IPS-15b (cell line): ENCODE measurements around the gene ZCCHC24.

Experiments used
- H3K27me3 ChIP-seq: one replicate; pipeline ENCODE4 v1.6.1; 2013; ENCODE audit warnings: low read length; ENCODE audit not compliant: control insufficient read depth, insufficient read depth
- H3K36me3 ChIP-seq: one replicate; pipeline ENCODE4 v1.6.1; 2013; ENCODE audit warnings: low read length; ENCODE audit not compliant: control insufficient read depth, insufficient read depth
- H3K4me1 ChIP-seq: one replicate; pipeline ENCODE4 v1.6.1; 2013; ENCODE audit warnings: mild to moderate bottlenecking, low read length; ENCODE audit not compliant: control insufficient read depth, insufficient read depth
- H3K4me3 ChIP-seq: one replicate; pipeline ENCODE4 v1.5.1; 2013; ENCODE audit warnings: low read depth, low read length
- H3K9ac ChIP-seq: one replicate; pipeline ENCODE4 v1.6.1; 2013; ENCODE audit warnings: low read depth, mild to moderate bottlenecking, low read length
- H3K9me3 ChIP-seq: one replicate; pipeline ENCODE4 v1.6.1; 2013; ENCODE audit warnings: mild to moderate bottlenecking, low read length; ENCODE audit not compliant: control insufficient read depth, insufficient read depth

ZCCHC24 gene

GRCh38 chr10:79361726-79362397 is 83.6 kb downstream of the ZCCHC24 start:
- H3K4me3 ChIP-seq = no peak overlapping the region
- H3K36me3 ChIP-seq = no peaks in the 10 kb centered on the region
- H3K9ac ChIP-seq = no peak overlapping the region
- H3K9me3 ChIP-seq = no peaks in the 10 kb centered on the region
- no peaks in the 10 kb centered on the region for H3K4me1 ChIP-seq
- H3K27me3 ChIP-seq = no peaks in the 10 kb centered on the region

- Histone ChIP-seq H3K4me1 (no peaks in the 10 kb centered on the region), H3K36me3 (no peaks in the 10 kb centered on the region), H3K27me3 (no peaks in the 10 kb centered on the region), H3K9ac (no peak overlapping the region), H3K9me3 (no peaks in the 10 kb centered on the region), H3K4me3 (no peak overlapping the region)
Measured at GRCh38 chr10:79360499-79361342, 84.7 kb downstream of the ZCCHC24 start.

GRCh38 chr10:79359816-79360498 is 85.5 kb downstream of the ZCCHC24 start:
- Histone ChIP-seq H3K4me3 (no peak overlapping the region), H3K9ac (no peak overlapping the region), H3K4me1 (no peaks in the 10 kb centered on the region), H3K36me3 (no peaks in the 10 kb centered on the region), H3K9me3 (no peaks in the 10 kb centered on the region), H3K27me3 (no peaks in the 10 kb centered on the region)

DNA sequence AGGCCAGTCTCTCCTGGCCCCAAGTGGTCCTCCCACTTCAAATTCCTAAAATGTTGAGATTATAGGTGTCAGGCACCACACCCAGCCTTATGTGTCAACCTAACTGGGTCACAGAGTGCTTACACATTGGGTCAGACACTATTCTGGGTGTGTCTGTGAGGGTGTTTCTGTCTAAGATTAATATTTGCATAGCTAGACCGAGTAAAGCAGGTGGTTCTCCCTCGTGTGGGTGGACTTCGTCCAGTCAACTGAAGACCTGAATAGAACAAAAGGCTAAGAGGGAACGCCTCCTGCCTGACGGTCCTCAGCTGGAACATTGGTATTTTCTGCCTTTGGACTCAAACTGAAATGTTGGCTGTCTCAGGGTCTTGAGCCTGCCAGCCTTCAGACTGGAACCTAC is 86.6 kb downstream of the ZCCHC24 start:
- H3K9me3 ChIP-seq = no peaks in the 10 kb centered on the region
- H3K27me3 ChIP-seq = no peaks in the 10 kb centered on the region
- peaks cover 2% of the 10 kb centered on the region for H3K36me3 ChIP-seq
- H3K4me1 ChIP-seq = no peaks in the 10 kb centered on the region
- no peak overlapping the region for H3K9ac ChIP-seq
- no peak overlapping the region for H3K4me3 ChIP-seq

GRCh38 chr10:79357180-79357579 is 88.2 kb downstream of the ZCCHC24 start:
- Histone ChIP-seq H3K9me3 (no peaks in the 10 kb centered on the region), H3K4me1 (no peaks in the 10 kb centered on the region), H3K4me3 (no peak overlapping the region), H3K9ac (no peak overlapping the region), H3K36me3 (peaks cover 13% of the 10 kb centered on the region), H3K27me3 (no peaks in the 10 kb centered on the region)

DNA sequence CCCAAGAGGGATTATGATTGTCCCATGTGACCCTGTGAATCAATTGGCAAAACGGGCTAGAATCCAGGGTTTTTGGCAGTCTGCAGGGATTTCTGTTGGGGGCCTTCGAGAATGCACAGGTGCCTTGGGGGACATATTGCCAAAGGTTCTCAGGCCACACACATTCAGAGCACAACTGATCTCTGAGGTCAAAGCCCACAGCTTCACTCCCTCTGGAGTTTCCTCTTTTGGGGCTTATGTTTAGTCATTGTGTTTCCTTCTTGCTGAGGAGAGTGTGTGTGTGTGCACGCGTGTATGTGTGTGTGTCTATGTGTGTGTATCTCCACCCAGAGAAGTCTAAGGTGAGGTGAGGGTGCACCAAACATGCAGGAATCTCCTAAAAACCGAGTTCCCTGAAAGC is 89.3 kb downstream of the ZCCHC24 start:
- no peaks in the 10 kb centered on the region for H3K27me3 ChIP-seq
- H3K9me3 ChIP-seq = no peaks in the 10 kb centered on the region
- no peaks in the 10 kb centered on the region for H3K4me1 ChIP-seq
- no peak overlapping the region for H3K4me3 ChIP-seq
- H3K9ac ChIP-seq = no peak overlapping the region
- peaks cover 22% of the 10 kb centered on the region for H3K36me3 ChIP-seq

GRCh38 chr10:79355420-79356017 is 89.9 kb downstream of the ZCCHC24 start:
- Histone ChIP-seq H3K27me3 (no peaks in the 10 kb centered on the region), H3K9ac (no peak overlapping the region), H3K4me3 (no peak overlapping the region), H3K4me1 (no peaks in the 10 kb centered on the region), H3K9me3 (no peaks in the 10 kb centered on the region), H3K36me3 (peaks cover 27% of the 10 kb centered on the region)

DNA sequence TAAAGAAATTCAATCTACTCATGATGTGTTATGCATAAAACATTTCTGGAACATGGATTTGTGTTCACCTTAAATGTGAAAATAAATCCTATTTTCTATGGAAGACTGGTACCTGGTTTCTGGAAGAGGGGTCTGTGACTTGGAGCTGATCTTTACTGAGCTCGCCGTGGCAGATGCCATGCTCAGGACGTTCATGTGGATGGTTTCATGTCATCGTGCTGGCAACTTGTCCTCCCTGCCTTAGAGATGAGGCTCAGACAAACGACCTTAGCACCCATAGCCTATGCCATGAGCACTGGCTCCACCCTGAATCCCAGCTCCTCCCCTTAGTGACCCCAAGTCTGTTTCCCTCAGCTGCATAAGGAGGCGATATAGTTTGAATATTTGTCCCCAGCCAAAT is 90.8 kb downstream of the ZCCHC24 start:
- H3K36me3 ChIP-seq = peaks cover 36% of the 10 kb centered on the region

DNA sequence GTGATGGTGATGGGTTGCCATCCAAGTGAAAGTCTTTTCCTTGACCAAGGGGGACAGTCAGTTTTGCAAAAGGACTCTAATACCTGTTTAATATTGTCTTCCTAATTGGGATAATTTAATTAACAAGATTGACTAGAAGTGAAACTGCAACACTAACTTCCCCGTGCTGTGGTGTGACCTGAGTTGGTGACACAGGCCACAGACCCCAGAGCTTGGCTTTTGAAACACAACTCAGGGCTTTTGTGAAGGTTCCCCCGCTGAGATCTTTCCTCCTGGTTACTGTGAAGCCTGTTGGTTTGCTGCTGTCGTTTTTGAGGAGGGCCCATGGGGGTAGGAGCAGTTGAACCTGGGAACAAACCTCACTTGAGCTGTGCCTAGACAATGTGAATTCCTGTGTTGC is 91.3 kb downstream of the ZCCHC24 start:
- H3K27me3 ChIP-seq = no peaks in the 10 kb centered on the region
- peaks cover 40% of the 10 kb centered on the region for H3K36me3 ChIP-seq
- H3K4me1 ChIP-seq = no peaks in the 10 kb centered on the region
- H3K4me3 ChIP-seq = no peak overlapping the region
- no peak overlapping the region for H3K9ac ChIP-seq
- no peaks in the 10 kb centered on the region for H3K9me3 ChIP-seq

More for the DNA sequence above, 90.8 kb downstream of the ZCCHC24 start:
- Histone ChIP-seq H3K4me1 (no peaks in the 10 kb centered on the region), H3K27me3 (no peaks in the 10 kb centered on the region), H3K9ac (no peak overlapping the region), H3K9me3 (no peaks in the 10 kb centered on the region), H3K4me3 (no peak overlapping the region)

DNA sequence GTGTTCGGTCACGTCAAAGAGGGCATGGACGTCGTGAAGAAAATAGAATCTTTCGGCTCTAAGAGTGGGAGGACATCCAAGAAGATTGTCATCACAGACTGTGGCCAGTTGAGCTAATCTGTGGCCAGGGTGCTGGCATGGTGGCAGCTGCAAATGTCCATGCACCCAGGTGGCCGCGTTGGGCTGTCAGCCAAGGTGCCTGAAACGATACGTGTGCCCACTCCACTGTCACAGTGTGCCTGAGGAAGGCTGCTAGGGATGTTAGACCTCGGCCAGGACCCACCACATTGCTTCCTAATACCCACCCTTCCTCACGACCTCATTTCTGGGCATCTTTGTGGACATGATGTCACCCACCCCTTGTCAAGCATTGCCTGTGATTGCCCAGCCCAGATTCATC is 91.7 kb downstream of the ZCCHC24 start:
- H3K36me3 ChIP-seq = peaks cover 42% of the 10 kb centered on the region
- no peak overlapping the region for H3K9ac ChIP-seq
- H3K9me3 ChIP-seq = no peaks in the 10 kb centered on the region
- no peak overlapping the region for H3K4me3 ChIP-seq
- H3K4me1 ChIP-seq = no peaks in the 10 kb centered on the region
- H3K27me3 ChIP-seq = no peaks in the 10 kb centered on the region

- no peaks in the 10 kb centered on the region for H3K27me3 ChIP-seq
- H3K9me3 ChIP-seq = no peaks in the 10 kb centered on the region
- H3K9ac ChIP-seq = no peak overlapping the region
- no peaks in the 10 kb centered on the region for H3K4me1 ChIP-seq
- H3K36me3 ChIP-seq = peaks cover 42% of the 10 kb centered on the region
- no peak overlapping the region for H3K4me3 ChIP-seq
Measured at GRCh38 chr10:79353000-79353406, 92.4 kb downstream of the ZCCHC24 start.
